Breast epithelium (tissue), 4 donors: Measurements from ENCODE around the gene GTF2F2. TPM values are rescaled to one million over a fixed set of nuclear protein-coding genes. Genes with fewer than 3 reads are reported as not detected.

Experiments
- DNase-seq, 2 donors: peaks; one replicate each; pipeline ENCODE4 v3.0.0-alpha.2; 2019; ENCODE audit warnings: low spot score in 2 of 2
- H3K27ac ChIP-seq, 2 donors: fragments of 200-600 bp; sonication (generic) in 1 of 2; one replicate each; pipeline ENCODE4 v1.5.1; 2016 to 2019; ENCODE audit warnings: mild to moderate bottlenecking in 1 of 2
- H3K27me3 ChIP-seq, 2 donors: fragments of 200-600 bp; sonication (generic) in 1 of 2; one replicate each; pipeline versions ENCODE4 v1.5.1 to v1.6.0; 2017 to 2019; ENCODE audit warnings: control low read depth in 1 of 2, mild to moderate bottlenecking in 1 of 2
- H3K36me3 ChIP-seq: fragments of 200-600 bp; one replicate; pipeline ENCODE4 v1.5.1; 2019
- H3K4me1 ChIP-seq, 2 donors: fragments of 200-600 bp; sonication (generic); one replicate each; pipeline ENCODE4 v1.5.1; 2016 to 2019; ENCODE audit warnings: control low read depth in 1 of 2
- H3K4me3 ChIP-seq, 3 donors: fragments of 200-600 bp; sonication (generic); 1 replicate in 2 of 3; 2 replicates in 1 of 3; pipeline ENCODE4 v1.5.1; 2016 to 2019; ENCODE audit warnings: mild to moderate bottlenecking in 3 of 3, moderate library complexity in 2 of 3
- H3K9me3 ChIP-seq, 2 donors: fragments of 200-600 bp; sonication (generic) in 1 of 2; one replicate each; pipeline ENCODE4 v1.5.1; 2016 to 2019; ENCODE audit warnings: control low read depth in 1 of 2
- POLR2A ChIP-seq: fragments of 450-650 bp; IDR thresholded peaks from one replicate; pipeline ENCODE4 v1.6.1; 2016; ENCODE audit warnings: antibody characterized with exemption, mild to moderate bottlenecking, moderate library complexity
- POLR2AphosphoS5 ChIP-seq, 3 donors: sonication (generic); formaldehyde crosslinking; IDR thresholded peaks; one replicate each; pipeline ENCODE4 v1.6.1; 2017; ENCODE audit warnings: antibody characterized with exemption in 3 of 3
- intact Hi-C: fragments of 100-400 bp; cut with DNase I; formaldehyde crosslinking; loops from one replicate; pipeline ENCODE4 v1.15.1; 2023; ENCODE audit warnings: low total_unique reads
- total RNA-seq, 3 donors: library from RNA; depleted of rRNA; stranded (reverse); fragments of >200 nt; gene quantifications; one replicate each; pipeline ENCODE4 v1.1.0, GENCODE V29; 2016
- TF ChIP-seq, protein P1 (sequence below), 3 donors: fragments of 450-650 bp; IDR thresholded peaks; one replicate each; pipeline ENCODE4 v1.5.1; 2016 to 2017; ENCODE audit warnings: antibody characterized with exemption in 3 of 3, mild to moderate bottlenecking in 3 of 3, moderate library complexity in 3 of 3

Gene GTF2F2
- total RNA-seq, 3 donors from 2014 or later = 10.9 to 23.4 (median 20.6) TPM

DNA sequence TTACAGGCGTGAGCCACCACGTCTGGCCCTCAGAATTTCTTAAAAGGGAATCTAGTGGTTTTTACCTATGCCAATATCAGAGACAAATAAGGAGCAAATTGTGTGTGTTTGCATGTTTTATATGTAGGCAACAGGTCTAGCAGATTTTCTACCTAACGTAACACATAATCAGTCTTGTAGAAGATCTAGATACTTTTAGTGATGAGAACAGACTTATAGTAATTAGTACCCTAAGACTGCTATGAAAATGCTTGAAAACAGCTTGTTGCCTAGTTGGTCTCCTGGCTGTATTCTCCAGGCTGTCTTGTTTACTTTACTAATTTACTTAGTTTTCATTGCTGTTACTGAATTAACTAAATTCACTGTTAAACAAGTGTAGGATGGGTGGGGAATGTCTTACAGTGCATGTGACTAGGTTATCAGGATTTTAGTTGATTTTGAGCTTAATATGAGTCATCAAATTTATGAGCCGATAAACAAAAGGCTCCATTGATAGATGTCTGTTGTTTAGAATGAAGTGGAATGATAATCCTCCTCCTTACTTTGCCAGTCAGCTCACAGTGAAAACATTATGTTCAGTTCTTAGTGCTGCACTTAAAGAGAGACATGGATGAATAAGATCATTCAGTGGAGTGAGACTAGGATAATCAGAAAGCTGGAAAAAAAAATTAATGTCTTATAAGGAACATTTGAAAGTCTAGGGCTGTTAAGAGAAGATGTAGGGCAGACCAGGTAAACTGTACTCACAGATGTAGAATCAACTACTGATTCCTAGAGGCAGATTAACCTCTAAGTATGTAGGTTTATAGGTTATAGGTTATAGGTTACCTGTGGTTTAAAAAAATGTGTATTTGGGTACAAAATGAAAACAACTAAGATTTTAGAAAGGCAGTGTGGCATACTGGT lies 22.4 kb downstream of the GTF2F2 start:
- Histone ChIP-seq H3K4me1 (peaks cover 0 to 6% of the 10 kb centered on the region in 2 donors), H3K27me3 (no peaks in the 10 kb centered on the region), H3K27ac (peak overlapping the region; percentile 27 to 58), H3K4me3 (no peak overlapping the region), H3K9me3 (no peaks in the 10 kb centered on the region), H3K36me3 (no peaks in the 10 kb centered on the region)
- intact Hi-C loops = no loop called here
- DNase-seq = no peak
- TF ChIP-seq, protein P1, sequence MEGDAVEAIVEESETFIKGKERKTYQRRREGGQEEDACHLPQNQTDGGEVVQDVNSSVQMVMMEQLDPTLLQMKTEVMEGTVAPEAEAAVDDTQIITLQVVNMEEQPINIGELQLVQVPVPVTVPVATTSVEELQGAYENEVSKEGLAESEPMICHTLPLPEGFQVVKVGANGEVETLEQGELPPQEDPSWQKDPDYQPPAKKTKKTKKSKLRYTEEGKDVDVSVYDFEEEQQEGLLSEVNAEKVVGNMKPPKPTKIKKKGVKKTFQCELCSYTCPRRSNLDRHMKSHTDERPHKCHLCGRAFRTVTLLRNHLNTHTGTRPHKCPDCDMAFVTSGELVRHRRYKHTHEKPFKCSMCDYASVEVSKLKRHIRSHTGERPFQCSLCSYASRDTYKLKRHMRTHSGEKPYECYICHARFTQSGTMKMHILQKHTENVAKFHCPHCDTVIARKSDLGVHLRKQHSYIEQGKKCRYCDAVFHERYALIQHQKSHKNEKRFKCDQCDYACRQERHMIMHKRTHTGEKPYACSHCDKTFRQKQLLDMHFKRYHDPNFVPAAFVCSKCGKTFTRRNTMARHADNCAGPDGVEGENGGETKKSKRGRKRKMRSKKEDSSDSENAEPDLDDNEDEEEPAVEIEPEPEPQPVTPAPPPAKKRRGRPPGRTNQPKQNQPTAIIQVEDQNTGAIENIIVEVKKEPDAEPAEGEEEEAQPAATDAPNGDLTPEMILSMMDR (IDR thresholded peaks at IDR 0.05) = no peak
- TF ChIP-seq POLR2A = no peak
- no peak for TF ChIP-seq POLR2AphosphoS5 (IDR thresholded peaks at IDR 0.05)

DNA sequence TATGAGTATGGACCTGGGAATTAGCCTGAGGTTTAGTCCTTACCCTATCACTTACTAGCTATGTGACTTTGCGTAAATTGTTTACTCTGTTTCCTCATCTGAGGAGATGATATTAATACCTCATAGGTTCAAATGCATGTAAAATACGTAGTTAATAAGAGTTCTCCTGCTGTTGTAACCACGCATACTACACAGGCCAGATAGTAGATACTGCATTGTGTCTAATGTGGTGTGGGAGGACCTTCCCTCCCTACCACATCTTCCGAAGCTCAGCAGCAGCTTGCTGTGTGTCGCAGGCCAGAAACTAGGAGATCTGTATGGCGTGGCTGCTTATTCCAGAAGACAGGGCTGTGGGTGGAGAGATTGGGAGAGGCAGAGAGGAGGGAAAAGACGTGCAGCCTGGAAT lies 23.0 kb downstream of the GTF2F2 start:
- no peak overlapping the region for H3K4me3 ChIP-seq
- intact Hi-C loops = no loop called here
- peak overlapping the region; percentile 27 to 58 for H3K27ac ChIP-seq
- DNase-seq = no peak
- TF ChIP-seq POLR2AphosphoS5 (IDR thresholded peaks at IDR 0.05) = no peak
- TF ChIP-seq, protein P1 (IDR thresholded peaks at IDR 0.05) = no peak
- no peak for TF ChIP-seq POLR2A
- H3K36me3 ChIP-seq = no peaks in the 10 kb centered on the region
- no peaks in the 10 kb centered on the region for H3K27me3 ChIP-seq
- H3K4me1 ChIP-seq = peaks cover 0 to 6% of the 10 kb centered on the region in 2 donors
- H3K9me3 ChIP-seq = no peaks in the 10 kb centered on the region

DNA sequence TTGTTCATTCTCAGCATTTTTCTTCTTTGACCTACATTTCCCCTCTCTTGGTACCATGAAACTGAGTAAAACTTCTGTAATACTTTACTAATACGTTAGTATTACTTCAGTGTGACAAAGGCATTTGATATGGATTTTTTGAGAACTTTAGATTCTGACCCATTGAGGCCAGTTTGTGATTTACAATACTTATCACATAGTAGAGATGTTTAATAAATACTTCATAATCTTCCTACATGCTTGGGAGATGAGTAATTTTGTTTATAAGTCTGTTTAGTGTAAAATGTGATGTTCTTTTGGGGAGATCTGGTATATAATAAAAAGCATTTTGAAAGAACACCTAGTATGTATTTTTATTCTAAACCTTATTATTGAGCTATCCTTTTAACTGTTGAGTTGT lies 29.7 kb downstream of the GTF2F2 start:
- DNase-seq = no peak
- no peak overlapping the region for H3K27ac ChIP-seq
- H3K27me3 ChIP-seq = no peaks in the 10 kb centered on the region
- no peaks in the 10 kb centered on the region for H3K36me3 ChIP-seq
- no peaks in the 10 kb centered on the region for H3K9me3 ChIP-seq
- TF ChIP-seq, protein P1 (IDR thresholded peaks at IDR 0.05) = no peak
- TF ChIP-seq POLR2AphosphoS5 (IDR thresholded peaks at IDR 0.05) = no peak
- TF ChIP-seq POLR2A = no peak
- intact Hi-C loops = no loop called here
- no peaks in the 10 kb centered on the region for H3K4me1 ChIP-seq
- H3K4me3 ChIP-seq = no peak overlapping the region

DNA sequence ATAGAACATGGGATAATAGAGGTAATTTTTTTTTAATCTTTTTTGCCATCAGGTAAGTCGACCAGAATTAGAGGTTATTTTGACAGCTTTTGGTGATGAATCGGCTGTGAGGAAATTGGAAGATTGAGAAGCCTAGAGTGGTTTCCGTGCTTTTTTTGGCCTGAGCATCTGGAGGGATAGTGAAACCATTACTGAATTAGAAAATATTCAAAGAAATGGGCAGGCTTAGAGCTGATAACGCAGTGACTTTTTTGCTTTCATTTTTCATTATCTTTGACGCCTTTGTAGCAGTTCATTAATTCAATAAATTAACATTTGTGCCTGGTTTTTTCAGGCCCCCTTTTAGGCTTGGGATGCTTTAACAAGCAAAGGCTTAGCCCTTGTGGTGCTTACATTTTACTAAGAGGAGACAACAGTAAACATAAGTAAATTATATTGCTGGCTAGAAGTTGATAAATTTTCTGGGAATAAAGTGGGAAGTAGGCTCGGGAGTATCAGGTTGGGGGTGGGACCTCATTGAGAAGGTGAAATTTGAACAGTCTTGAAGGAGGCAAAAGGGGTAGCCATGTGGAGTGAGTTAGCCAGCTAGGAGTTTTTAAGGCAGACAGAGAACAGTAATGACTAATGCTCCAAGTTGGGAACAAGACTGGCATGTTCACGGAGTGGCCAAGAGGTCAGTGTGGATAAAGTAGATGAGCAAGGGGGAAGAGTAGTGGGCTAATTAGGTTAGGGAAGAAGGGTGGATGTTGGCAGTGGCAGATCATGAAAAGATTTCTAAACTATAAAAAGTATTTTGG lies 36.5 kb downstream of the GTF2F2 start:
- no peaks in the 10 kb centered on the region for H3K27me3 ChIP-seq
- no peaks in the 10 kb centered on the region for H3K36me3 ChIP-seq
- no peak overlapping the region for H3K4me3 ChIP-seq
- no peaks in the 10 kb centered on the region for H3K4me1 ChIP-seq
- no peak for DNase-seq
- TF ChIP-seq, protein P1 (IDR thresholded peaks at IDR 0.05) = no peak
- TF ChIP-seq POLR2AphosphoS5 (IDR thresholded peaks at IDR 0.05) = no peak
- no peak for TF ChIP-seq POLR2A
- H3K9me3 ChIP-seq = no peaks in the 10 kb centered on the region
- intact Hi-C loops = no loop called here
- no peak overlapping the region for H3K27ac ChIP-seq

DNA sequence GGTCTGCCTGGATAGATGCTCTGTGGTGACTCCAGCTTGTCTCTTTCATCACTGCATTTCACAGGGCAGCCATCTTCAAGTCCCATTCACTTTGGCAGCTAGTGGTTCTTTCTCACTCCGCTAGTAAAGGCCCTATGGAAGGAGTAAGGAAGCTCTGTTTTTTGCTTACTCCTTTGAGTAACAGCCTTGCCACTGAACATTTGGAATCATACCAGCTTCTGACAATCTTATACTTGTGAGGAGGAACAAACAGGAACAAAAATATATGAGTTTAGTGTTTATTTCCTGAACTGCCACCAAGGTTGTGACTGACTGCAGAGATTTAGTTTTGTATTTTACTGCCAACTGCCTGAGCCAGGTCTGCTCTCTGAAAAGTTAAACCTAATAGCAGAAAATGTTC lies 41.9 kb downstream of the GTF2F2 start:
- TF ChIP-seq POLR2A (no peak), POLR2AphosphoS5 (IDR thresholded peaks at IDR 0.05) (no peak)
- TF ChIP-seq, protein P1 (IDR thresholded peaks at IDR 0.05) = no peak
- DNase-seq = no peak
- H3K36me3 ChIP-seq = no peaks in the 10 kb centered on the region
- H3K9me3 ChIP-seq = no peaks in the 10 kb centered on the region
- no peaks in the 10 kb centered on the region for H3K27me3 ChIP-seq
- peak overlapping the region; percentile 6 to 49 for H3K27ac ChIP-seq
- H3K4me1 ChIP-seq = no peaks in the 10 kb centered on the region
- no peak overlapping the region for H3K4me3 ChIP-seq
- intact Hi-C loops = no loop called here
